ENCODE data around the gene TRPC4AP.

The TRPC4AP gene

GRCh38 chr20:35011589-35012226 is 80.9 kb downstream of the TRPC4AP start:
- no peak for DNase-seq

GRCh38 chr20:35010405-35011192 is 82.0 kb downstream of the TRPC4AP start:
- DNase-seq, result no peak

- DNase-seq, result no peak
Observed at GRCh38 chr20:35009665-35010328, 82.8 kb downstream of the TRPC4AP start.

GRCh38 chr20:35008411-35009342 is 83.9 kb downstream of the TRPC4AP start:
- DNase-seq, result no peak

GRCh38 chr20:35007891-35008290 is 84.7 kb downstream of the TRPC4AP start:
- DNase-seq, result no peak

- DNase-seq, result no peak
Observed at GRCh38 chr20:35007413-35007812, 85.2 kb downstream of the TRPC4AP start.

GRCh38 chr20:35006531-35006971 is 86.1 kb downstream of the TRPC4AP start:
- DNase-seq, result no peak

GRCh38 chr20:35006009-35006408 is 86.6 kb downstream of the TRPC4AP start:
- no peak for DNase-seq

GRCh38 chr20:35005463-35005961 is 87.1 kb downstream of the TRPC4AP start:
- DNase-seq, result no peak

GRCh38 chr20:35004749-35005462 is 87.7 kb downstream of the TRPC4AP start:
- no peak for DNase-seq

GRCh38 chr20:35004051-35004725 is 88.4 kb downstream of the TRPC4AP start:
- no peak for DNase-seq

- DNase-seq, result no peak
Observed at GRCh38 chr20:35003211-35004031, 89.2 kb downstream of the TRPC4AP start.

GRCh38 chr20:35002426-35003210 is 90.0 kb downstream of the TRPC4AP start:
- no peak for DNase-seq

GRCh38 chr20:35001596-35002362 is 90.8 kb downstream of the TRPC4AP start:
- no peak for DNase-seq

- no peak for DNase-seq
Observed at GRCh38 chr20:35000922-35001595, 91.5 kb downstream of the TRPC4AP start.

- no peak for DNase-seq
Observed at GRCh38 chr20:35000311-35000921, 92.2 kb downstream of the TRPC4AP start.

- no peak for DNase-seq
Observed at GRCh38 chr20:34999782-35000181, 92.8 kb downstream of the TRPC4AP start.

- DNase-seq, result no peak
Observed at GRCh38 chr20:34999021-34999451, 93.6 kb downstream of the TRPC4AP start.

All from NCI-H1694 treated with DMSO at 0.1 percent for 48 hours (cell line).